T-helper 1 cell (primary cell): ENCODE results near the gene WWTR1.

Source experiments
- DNase-seq, 5 donors: peaks; one replicate each; pipeline ENCODE4 v3.0.0-alpha.2; 2012 to 2020

The WWTR1 gene

GRCh38 chr3:149590691-149591441, 67.0 kb downstream of the WWTR1 start:
- no peak for DNase-seq

- DNase-seq, result no peak
Measured at GRCh38 chr3:149589332-149589731, 68.5 kb downstream of the WWTR1 start.

GRCh38 chr3:149588909-149589308, 68.9 kb downstream of the WWTR1 start:
- DNase-seq, result no peak

- no peak for DNase-seq
Measured at GRCh38 chr3:149587383-149587782, 70.4 kb downstream of the WWTR1 start.

- no peak for DNase-seq
Measured at GRCh38 chr3:149586871-149587270, 71.0 kb downstream of the WWTR1 start.

- no peak for DNase-seq
Measured at GRCh38 chr3:149585401-149585726, 72.5 kb downstream of the WWTR1 start.

GRCh38 chr3:149583921-149584635, 73.7 kb downstream of the WWTR1 start:
- no peak for DNase-seq

GRCh38 chr3:149582395-149582794, 75.4 kb downstream of the WWTR1 start:
- no peak for DNase-seq

- DNase-seq, result no peak
Measured at GRCh38 chr3:149581681-149582370, 76.0 kb downstream of the WWTR1 start.

GRCh38 chr3:149581248-149581647, 76.6 kb downstream of the WWTR1 start:
- no peak for DNase-seq

GRCh38 chr3:149579838-149580542, 77.8 kb downstream of the WWTR1 start:
- peak in 1 of 5 donors; percentile 62 for DNase-seq

- no peak for DNase-seq
Measured at GRCh38 chr3:149579161-149579560, 78.7 kb downstream of the WWTR1 start.

- DNase-seq, result no peak
Measured at GRCh38 chr3:149577801-149578200, 80.0 kb downstream of the WWTR1 start.

GRCh38 chr3:149575961-149576564, 81.8 kb downstream of the WWTR1 start:
- peak in 1 of 5 donors; percentile 39 for DNase-seq

- no peak for DNase-seq
Measured at GRCh38 chr3:149575213-149575960, 82.4 kb downstream of the WWTR1 start.

- DNase-seq, result no peak
Measured at GRCh38 chr3:149572796-149573414, 84.9 kb downstream of the WWTR1 start.

- DNase-seq, result peak in 1 of 5 donors; percentile 6
Measured at GRCh38 chr3:149571381-149571780, 86.4 kb downstream of the WWTR1 start.

- DNase-seq, result no peak
Measured at GRCh38 chr3:149570016-149570415, 87.8 kb downstream of the WWTR1 start.

GRCh38 chr3:149567381-149567780, 90.4 kb downstream of the WWTR1 start:
- DNase-seq, result no peak

GRCh38 chr3:149566292-149566975, 91.4 kb downstream of the WWTR1 start:
- no peak for DNase-seq

- DNase-seq, result no peak
Measured at GRCh38 chr3:149564079-149564478, 93.7 kb downstream of the WWTR1 start.
